ENCODE measurements around the gene ABAT. TPM values are rescaled to one million over a fixed set of nuclear protein-coding genes. Genes with fewer than 3 reads are reported as not detected.

Gene ABAT
- total RNA-seq, 2 donors from 2014 or later = 67.4 to 74.7 TPM

- peaks cover 7% of the 10 kb centered on the region for H3K4me1 ChIP-seq (replicated peaks)
- no peak for TF ChIP-seq CTCF (IDR thresholded peaks at IDR 0.05)
- TF ChIP-seq POLR2AphosphoS5 (IDR thresholded peaks at IDR 0.05) = no peak
- no peak for TF ChIP-seq POLR2A (IDR thresholded peaks at IDR 0.05)
- intact Hi-C loops (cut with DNase I) = no loop called here
- H3K27me3 ChIP-seq (replicated peaks; ENCODE audit: insufficient read depth) = no peaks in the 10 kb centered on the region
- H3K36me3 ChIP-seq = no peaks in the 10 kb centered on the region
- no peak overlapping the region for H3K4me3 ChIP-seq
- H3K9me3 ChIP-seq = no peaks in the 10 kb centered on the region
- peak overlapping the region in 1 of 2 donors; percentile 10 for H3K27ac ChIP-seq
- 98% methylated on average over 5 of the region's 5 CpGs for WGBS
- no peak for DNase-seq (ENCODE audit: low spot score)
Observed at GRCh38 chr16:8717892-8718415, 43.5 kb downstream of the ABAT start.

- no peaks in the 10 kb centered on the region for H3K27me3 ChIP-seq (replicated peaks; ENCODE audit: insufficient read depth)
- intact Hi-C loops (cut with DNase I) = no loop called here
- DNase-seq (ENCODE audit: low spot score) = peak; percentile 54
- peak; percentile 60 for TF ChIP-seq POLR2AphosphoS5 (IDR thresholded peaks at IDR 0.05)
- no peak for TF ChIP-seq POLR2A (IDR thresholded peaks at IDR 0.05)
- no peaks in the 10 kb centered on the region for H3K9me3 ChIP-seq
- H3K27ac ChIP-seq = peak overlapping the region; percentile 10 to 39
- WGBS = 28% methylated on average over 19 of the region's 19 CpGs
- no peak overlapping the region for H3K4me3 ChIP-seq
- H3K4me1 ChIP-seq (replicated peaks) = peaks cover 7% of the 10 kb centered on the region
- no peaks in the 10 kb centered on the region for H3K36me3 ChIP-seq
Observed at GRCh38 chr16:8718851-8719680, 44.6 kb downstream of the ABAT start.

- H3K27me3 ChIP-seq (replicated peaks; ENCODE audit: insufficient read depth) = no peaks in the 10 kb centered on the region
- intact Hi-C loops (cut with DNase I) = no loop called here
- 50% methylated on average over 14 of the region's 14 CpGs for WGBS
- no peak overlapping the region for H3K4me3 ChIP-seq
- H3K4me1 ChIP-seq (replicated peaks) = peaks cover 7% of the 10 kb centered on the region
- no peaks in the 10 kb centered on the region for H3K9me3 ChIP-seq
- TF ChIP-seq POLR2AphosphoS5 (IDR thresholded peaks at IDR 0.05) = no peak
- no peak for TF ChIP-seq POLR2A (IDR thresholded peaks at IDR 0.05)
- TF ChIP-seq CTCF (IDR thresholded peaks at IDR 0.05) = no peak
- no peak for DNase-seq (ENCODE audit: low spot score)
- H3K36me3 ChIP-seq = no peaks in the 10 kb centered on the region
- H3K27ac ChIP-seq = no peak overlapping the region
Observed at GRCh38 chr16:8720080-8720966, 45.9 kb downstream of the ABAT start.

GRCh38 chr16:8720967-8721308 is 46.5 kb downstream of the ABAT start:
- TF ChIP-seq CTCF (IDR thresholded peaks at IDR 0.05) (no peak), POLR2A (IDR thresholded peaks at IDR 0.05) (no peak)
- 83% methylated on average over 3 of the region's 3 CpGs for WGBS
- no peaks in the 10 kb centered on the region for H3K27me3 ChIP-seq (replicated peaks; ENCODE audit: insufficient read depth)

GRCh38 chr16:8721336-8722024 is 47.1 kb downstream of the ABAT start:
- WGBS = 74% methylated on average over 14 of the region's 14 CpGs
- Histone ChIP-seq H3K4me3 (no peak overlapping the region), H3K4me1 (replicated peaks) (peaks cover 7% of the 10 kb centered on the region), H3K27ac (peak overlapping the region in 1 of 2 donors; percentile 53), H3K36me3 (no peaks in the 10 kb centered on the region), H3K27me3 (replicated peaks; ENCODE audit: insufficient read depth) (no peaks in the 10 kb centered on the region), H3K9me3 (no peaks in the 10 kb centered on the region)
- intact Hi-C loops (cut with DNase I) = no loop called here
- TF ChIP-seq CTCF (IDR thresholded peaks at IDR 0.05) (no peak), POLR2AphosphoS5 (IDR thresholded peaks at IDR 0.05) (no peak), POLR2A (IDR thresholded peaks at IDR 0.05) (no peak)
- no peak for DNase-seq (ENCODE audit: low spot score)

More at GRCh38 chr16:8720967-8721308, 46.5 kb downstream of the ABAT start:
- no peak for DNase-seq (ENCODE audit: low spot score)
- Histone ChIP-seq H3K27ac (peak overlapping the region in 1 of 2 donors; percentile 53), H3K4me1 (replicated peaks) (peaks cover 7% of the 10 kb centered on the region), H3K9me3 (no peaks in the 10 kb centered on the region), H3K36me3 (no peaks in the 10 kb centered on the region), H3K4me3 (no peak overlapping the region)
- intact Hi-C loops (cut with DNase I) = no loop called here
